Muscle of back (tissue), 11 donors: ENCODE results near the gene DCTD. TPM values are rescaled to one million over a fixed set of nuclear protein-coding genes. Genes with fewer than 3 reads are reported as not detected.
A peak's percentile ranks its signal among the peaks of the same experiment; 100 is the strongest.

Experiments
- DNase-seq, 3 donors: peaks; one replicate each; pipeline versions ENCODE4 v3.0.0 to v3.0.0-alpha.2; 2013
- polyA plus RNA-seq, 10 donors: library from polyadenylated mRNA; unstranded; fragments of 120-200 nt; gene quantifications; one replicate each; pipeline ENCODE4 v1.2.1, GENCODE V29; 2013; ENCODE audit not compliant: insufficient read length in 10 of 10

Gene DCTD
- polyA plus RNA-seq, 10 donors: 58.9 to 80.7 (median 67.1) TPM

GRCh38 chr4:182874797-182875345 lies 42.3 kb downstream of the DCTD start:
- DNase-seq: no peak

DNA sequence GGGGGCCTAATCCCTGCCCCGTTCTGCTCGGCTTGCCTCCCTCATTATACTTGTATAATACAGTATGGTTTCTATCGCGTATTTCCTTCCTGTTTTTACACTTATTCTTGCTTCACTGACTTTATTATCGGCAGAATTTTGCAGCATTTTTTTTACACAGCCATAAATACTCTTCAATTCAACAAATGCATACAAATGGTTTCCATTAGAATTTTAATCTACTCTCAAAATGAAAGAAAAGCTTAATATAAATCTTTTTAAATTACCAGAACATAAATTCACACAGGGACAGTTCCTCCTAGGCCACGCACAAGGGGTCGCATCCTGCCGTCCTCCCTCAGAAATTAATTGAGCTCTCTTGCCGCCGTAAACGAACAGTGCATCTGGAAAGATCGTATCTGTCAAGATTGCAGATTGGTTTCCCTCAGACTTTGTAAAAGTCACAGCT lies 42.9 kb downstream of the DCTD start:
- DNase-seq: no peak

- no peak for DNase-seq
Measured at GRCh38 chr4:182873726-182874125, 43.5 kb downstream of the DCTD start.

GRCh38 chr4:182873289-182873688 lies 43.9 kb downstream of the DCTD start:
- no peak for DNase-seq

DNA sequence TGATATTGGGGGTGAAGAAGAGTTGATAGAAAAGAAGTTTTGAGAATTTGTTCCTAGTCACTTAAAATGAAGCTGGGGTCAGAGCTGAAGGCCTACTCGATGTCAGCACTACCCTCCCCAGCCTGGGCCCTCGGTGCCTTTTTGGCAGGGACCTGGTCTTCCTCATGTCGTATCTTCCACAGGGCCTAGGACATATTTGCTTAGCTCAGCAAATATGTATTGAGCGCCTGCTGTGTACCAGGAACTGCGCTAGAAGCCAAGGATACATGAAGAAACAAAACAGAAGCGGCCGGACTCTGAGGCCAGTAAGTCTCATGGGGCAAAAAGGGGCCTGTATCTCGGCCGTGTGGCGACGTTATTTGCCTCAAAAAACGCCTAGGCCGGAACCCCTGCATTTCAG lies 44.3 kb downstream of the DCTD start:
- no peak for DNase-seq

DNA sequence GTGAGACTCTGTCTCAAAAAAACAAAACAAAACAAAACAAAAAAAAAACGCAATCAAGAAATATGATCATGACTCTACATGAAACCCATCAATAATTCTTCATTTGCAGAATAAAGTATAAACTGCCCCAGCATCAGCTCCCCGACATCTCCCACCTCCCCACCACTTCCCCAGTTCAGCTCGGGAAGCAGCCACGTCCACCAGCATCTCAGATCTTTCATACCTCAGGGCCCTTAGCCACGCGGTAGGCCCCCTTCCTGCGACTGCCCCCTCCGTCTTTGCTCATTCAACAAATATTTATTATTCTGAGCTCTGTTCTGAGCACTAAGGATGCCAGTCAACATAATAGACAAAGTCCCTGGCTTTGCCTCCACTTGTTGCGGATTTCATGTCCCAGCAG lies 45.6 kb downstream of the DCTD start:
- DNase-seq: no peak

DNA sequence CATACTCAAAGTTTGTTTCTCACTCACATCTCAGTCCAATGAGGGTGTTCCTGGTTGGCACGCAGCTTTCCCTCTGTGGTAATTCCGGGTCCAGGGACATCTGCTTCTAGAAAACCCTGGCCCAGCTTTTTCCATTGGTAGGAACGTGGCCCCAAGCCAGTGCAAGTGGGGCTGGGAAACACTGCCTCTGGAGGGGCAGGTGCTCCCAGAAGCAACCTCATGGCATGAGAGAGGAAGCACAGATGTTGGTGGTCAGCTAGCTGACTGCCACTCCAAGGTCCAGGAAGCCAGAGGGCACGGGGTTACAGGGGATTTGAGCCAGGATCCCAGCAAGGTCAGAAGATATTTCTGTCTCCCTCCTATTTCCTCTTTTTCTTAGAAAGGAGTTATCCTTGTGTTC lies 47.5 kb downstream of the DCTD start:
- no peak for DNase-seq

- peak in 1 of 3 donors; percentile 50 for DNase-seq
Measured at GRCh38 chr4:182866746-182867145, 50.4 kb downstream of the DCTD start.

DNA sequence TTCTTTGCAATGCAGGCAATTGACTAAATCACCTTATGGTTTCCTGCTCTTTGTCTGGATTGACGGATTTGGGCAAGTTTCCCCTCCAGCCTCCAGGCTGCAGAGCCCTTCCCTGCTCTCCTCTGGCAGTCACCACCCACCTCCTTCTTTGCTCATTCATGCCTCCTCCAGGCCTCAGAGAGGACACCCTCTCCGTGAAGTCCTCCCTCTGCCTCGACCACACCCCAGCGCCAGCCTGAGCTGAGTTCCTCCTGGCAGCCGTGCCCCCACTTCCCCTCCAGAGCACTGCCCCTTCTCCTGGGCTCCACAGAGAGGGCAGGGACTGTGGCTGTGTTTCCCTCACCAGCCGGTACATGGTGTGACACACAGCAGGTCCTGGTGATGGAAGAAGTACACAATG lies 53.7 kb downstream of the DCTD start:
- no peak for DNase-seq

DNA sequence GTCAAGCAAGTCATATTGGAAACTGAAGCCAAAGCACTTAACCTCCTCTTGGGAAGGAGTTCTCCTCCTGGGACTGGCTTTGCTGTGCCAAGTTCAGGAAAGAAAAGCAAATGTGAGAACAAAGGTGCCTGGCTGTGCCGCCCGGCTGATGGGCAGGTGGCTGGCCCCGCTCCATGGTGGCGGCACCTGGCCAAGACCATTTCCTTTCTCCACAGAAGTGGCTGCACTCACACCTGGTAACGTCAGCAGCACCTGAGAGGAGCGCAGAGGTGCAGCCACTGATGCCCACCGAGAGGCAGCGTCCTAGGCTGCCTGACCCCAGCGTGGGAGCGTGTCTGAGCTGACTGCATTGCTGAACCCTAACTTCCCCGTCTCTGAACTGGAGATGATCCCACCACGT lies 54.3 kb downstream of the DCTD start:
- DNase-seq: no peak

- DNase-seq: no peak
Measured at GRCh38 chr4:182862141-182862875, 54.9 kb downstream of the DCTD start.

- no peak for DNase-seq
Measured at GRCh38 chr4:182861346-182861745, 55.8 kb downstream of the DCTD start.

- DNase-seq: no peak
Measured at GRCh38 chr4:182859730-182860129, 57.5 kb downstream of the DCTD start.

DNA sequence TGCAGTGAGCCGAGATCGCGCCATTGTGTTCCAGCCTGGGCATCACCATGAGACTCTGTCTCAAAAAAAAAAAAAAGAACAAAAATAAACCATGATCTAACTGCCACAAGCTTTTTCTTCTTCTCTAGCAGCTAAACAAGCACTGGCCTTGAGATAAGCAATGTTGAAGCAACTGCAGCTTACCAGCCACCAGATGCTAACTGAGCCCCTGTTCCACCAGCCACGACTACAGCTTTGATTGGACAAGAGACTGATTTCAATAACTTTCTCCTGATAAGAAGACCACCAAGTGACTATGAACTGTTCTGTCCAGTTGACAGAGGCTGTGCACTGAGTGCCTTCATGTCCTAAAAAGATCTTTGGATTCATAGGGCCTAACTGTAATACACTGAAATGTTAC lies 58.5 kb downstream of the DCTD start:
- DNase-seq: no peak

GRCh38 chr4:182856862-182857261 lies 60.3 kb downstream of the DCTD start:
- no peak for DNase-seq

GRCh38 chr4:182855877-182856276 lies 61.3 kb downstream of the DCTD start:
- no peak for DNase-seq

GRCh38 chr4:182855312-182855711 lies 61.9 kb downstream of the DCTD start:
- DNase-seq: no peak

DNA sequence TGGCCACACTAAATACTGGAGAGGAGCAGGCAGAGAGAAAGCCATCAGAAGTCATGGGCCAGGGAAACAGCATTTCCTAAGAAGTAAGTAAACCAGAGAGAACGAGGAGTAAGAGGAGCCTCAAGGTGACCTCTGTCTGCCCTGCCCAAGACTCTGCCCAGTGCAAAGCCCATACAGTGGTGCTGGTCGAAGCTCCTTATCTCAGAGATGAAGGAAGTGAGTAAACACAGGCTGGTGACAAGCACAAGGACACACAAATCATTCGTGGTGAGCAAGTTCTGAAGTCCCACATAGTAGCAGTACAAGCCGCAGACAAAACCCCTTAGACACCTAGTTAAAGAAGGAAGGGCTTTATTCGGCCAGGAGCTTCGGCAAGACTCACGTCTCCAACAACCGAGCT lies 62.7 kb downstream of the DCTD start:
- DNase-seq: no peak

- no peak for DNase-seq
Measured at GRCh38 chr4:182853731-182854330, 63.4 kb downstream of the DCTD start.

DNA sequence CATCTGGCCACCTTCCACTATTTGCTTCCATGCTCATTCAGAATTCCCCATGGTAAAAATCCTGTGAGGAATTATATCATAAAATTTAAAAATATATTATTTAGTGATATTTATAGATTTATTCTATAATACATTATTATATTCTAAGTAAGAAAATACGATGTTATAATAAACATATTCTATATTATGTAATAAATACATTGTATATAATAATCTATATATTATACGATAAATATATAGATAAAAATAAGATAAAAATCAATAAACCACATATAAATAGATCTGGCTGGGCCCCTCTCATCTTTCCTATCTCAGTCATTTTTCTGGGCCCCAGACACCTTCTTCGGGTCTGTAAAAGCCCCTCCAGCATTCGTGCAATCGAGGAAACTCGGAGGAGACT lies 68.5 kb downstream of the DCTD start:
- DNase-seq: no peak

- no peak for DNase-seq
Measured at GRCh38 chr4:182847576-182848450, 69.4 kb downstream of the DCTD start.

GRCh38 chr4:182846036-182846435 lies 71.2 kb downstream of the DCTD start:
- no peak for DNase-seq
